Activated CD4-positive, alpha-beta T cell treated with anti-CD3 and anti-CD28 coated beads, Interleukin-2, amount 50 U/mL, for 16 hours (primary cell): ENCODE measurements around the gene ANXA4.
"Not testable (repeated sequence)": the region's sequence is repeated elsewhere in the genome, so short reads cannot be mapped to it uniquely, and the experiment has no call there.

Source experiments
- DNase-seq: peaks from one replicate; pipeline ENCODE4 v3.0.0-alpha.2; 2020

Gene ANXA4

DNA sequence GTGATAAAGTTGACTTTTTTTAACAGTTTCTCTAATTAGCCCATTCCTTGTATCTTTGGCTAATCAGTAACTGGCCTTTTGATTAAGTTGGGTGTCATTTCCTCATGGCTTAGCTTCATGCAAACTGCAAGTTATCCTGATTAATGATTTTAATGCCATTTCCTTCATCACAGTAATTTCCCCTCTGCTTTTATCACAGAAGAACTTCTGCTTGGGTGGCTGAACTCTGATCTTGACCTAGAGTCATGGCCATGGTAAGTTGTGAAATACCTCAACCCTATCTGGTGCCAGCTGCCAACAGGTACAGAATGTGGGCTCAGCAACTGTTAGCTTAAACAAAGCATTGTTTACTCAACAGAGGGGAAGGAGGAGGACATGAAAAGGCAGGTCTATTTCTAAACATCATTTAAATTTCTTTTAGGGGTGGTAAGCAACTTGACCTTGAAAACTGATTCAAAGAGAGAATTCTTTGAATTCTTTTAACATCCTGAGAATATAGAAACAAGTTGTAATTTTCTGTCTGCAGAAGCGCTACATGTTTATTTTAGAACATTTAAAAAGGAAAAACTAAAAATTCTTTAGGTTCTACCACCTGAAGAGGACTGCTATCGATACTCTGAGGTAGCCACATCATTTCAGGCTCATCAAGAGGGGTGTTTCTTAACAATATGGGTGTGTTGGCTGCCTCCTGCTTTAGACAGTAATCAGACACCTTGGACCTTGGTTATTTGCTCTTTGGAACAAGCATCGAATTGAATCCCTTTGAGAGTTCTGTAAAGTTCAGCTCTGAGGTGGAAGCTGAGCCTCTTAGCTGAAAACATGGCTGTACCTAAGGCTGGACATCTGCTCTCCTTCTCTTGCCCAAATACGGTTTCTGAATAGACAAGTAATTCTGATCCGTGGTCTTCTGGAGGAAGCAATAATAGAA, 39.7 kb downstream of the ANXA4 start:
- DNase-seq, result no peak

DNA sequence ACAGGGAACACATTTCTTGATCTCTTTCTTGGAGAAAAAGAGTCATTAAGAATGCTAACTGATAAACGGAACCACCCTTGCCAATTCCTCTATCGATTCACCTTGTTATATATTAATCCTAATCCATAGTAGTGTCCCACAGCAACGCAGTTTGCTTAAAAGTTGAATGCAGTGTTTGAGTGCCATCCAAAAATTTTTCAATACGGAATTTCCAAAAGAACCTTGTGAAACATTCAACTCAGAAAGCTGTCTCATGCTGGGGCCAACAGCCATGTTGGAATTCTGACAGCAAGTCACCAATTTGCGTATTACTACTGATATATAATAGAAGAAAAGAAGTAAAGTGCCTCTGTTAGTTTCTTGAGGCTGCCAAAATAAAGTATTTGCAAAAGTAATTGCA, 42.3 kb downstream of the ANXA4 start:
- no peak for DNase-seq

DNA sequence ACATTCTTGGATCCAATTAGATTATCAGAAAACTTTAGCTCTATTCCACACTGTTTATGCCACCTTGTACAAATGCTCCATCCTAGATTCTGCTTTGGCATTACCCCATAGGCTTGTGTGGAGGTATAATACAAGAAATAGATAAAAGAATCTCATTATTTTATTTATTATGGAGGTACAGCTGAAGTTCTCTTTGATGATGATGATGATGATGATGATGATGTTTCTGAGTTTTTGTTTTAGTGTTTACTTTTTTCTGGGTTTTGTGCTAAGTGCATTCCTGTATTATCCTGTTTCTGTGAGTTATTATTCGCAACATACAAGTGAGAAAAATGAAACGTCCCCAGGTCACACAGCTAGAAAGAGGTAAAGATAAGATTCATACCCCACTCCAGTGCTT, 43.4 kb downstream of the ANXA4 start:
- no peak for DNase-seq

GRCh38 chr2:69786052-69786560, 44.2 kb downstream of the ANXA4 start:
- no peak for DNase-seq

DNA sequence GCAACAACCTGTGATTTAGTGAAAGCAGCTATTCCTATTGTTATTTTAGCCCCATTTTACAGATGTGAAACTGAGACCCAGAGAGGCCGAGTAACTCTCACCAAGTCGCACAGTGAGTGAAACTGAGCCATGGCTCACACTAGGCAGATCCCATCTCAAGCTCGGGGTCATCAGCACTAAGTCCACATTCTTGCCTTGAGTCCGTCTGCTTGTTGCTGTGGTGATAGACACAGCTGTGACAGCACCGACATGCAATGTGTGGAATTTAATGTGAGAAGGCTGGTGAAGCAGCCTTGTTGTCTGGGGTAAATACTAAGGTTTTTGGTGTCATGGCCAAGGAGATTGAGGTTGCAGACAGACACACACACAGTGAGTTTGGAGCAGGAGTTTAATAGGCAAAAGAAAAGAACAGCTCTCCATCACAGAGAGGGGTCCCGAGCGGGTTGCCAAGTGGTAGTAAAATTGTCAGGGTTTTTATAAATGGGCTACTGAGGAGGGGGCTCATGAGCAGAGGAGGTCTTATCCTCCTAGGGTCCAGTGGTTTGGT, 47.3 kb downstream of the ANXA4 start:
- DNase-seq, result no peak

- DNase-seq, result no peak
These were observed 48.1 kb downstream of the ANXA4 start for GRCh38 chr2:69789772-69790600.

DNA sequence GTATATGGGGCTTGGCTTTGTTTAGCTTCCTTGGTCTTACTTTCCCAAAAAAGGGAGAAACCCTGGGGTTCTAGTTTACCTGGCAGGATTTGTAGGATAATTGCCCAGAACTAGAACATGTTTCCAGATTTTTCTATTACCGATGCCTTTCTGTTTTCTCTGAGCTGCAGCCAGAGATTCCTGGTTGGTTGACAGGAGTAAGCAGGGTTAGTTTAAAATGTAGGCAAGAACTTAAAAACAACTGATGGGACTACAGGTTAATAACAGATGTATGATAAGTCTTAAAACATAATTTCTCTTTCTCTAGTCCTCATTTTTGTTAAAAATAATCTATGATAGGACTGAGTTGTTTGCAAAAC, 48.6 kb downstream of the ANXA4 start:
- no peak for DNase-seq

DNA sequence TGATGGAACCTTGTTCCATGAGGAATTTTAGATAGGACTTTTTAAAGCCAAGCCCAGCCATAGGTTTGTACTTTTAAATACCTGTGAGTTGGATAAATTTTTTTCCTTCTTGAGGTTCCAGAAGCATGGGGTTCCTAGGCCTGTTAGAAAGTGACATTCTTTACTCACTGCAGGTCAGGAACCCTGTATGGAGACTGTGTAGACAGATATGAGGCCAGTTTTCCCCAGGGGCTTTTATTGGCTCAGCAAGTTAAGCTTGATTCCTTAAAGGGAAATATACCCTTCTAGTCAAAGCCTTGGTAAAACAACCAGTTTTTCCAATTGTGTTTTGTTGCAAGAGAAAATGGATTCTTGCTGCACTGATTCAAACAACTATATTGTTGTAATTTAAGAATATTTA, 49.1 kb downstream of the ANXA4 start:
- DNase-seq, result no peak

DNA sequence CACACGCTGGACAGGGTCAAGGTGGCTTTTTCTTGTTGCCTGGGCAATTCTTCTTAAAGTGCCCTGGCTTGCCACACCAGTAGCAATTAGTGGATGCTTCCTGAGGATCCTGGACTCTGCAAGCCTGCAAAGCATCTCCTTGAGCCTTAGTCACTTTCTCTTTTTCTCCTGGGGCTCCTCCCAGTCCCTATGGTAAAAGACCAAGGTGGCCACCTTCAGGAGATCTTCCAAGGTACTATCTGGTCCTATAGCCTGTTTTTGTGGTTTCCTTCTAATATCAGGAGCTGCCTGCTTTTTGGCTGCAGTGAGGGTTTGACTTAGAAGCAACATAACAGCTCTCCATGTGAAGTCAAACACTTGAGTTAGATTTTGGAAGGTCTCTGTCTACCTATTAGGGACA, 54.2 kb downstream of the ANXA4 start:
- no peak for DNase-seq

DNA sequence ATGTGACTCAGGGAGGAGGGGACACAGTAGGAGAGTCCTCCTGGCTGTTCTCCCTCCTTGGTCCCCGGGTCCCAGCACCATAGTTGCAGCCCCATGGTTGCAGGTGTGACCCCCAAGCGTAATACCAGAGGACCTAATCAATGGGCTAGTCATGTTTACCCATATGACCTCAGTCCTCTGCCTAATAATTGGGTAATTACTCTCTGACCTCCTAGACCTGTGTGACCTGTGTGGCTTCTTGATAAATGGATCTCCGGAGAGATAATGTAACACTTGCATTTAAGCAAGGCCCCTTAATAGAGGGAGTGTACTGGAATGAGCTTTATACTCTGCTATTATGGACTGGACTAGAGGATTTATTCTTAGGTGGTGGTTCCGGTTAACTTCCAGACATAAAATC, 55.3 kb downstream of the ANXA4 start:
- DNase-seq, result no peak

- no peak for DNase-seq
These were observed 55.9 kb downstream of the ANXA4 start for GRCh38 chr2:69797836-69798289.

- DNase-seq, result no peak
These were observed 56.5 kb downstream of the ANXA4 start for GRCh38 chr2:69798290-69798908.

GRCh38 chr2:69798909-69799526, 57.1 kb downstream of the ANXA4 start:
- no peak for DNase-seq

DNA sequence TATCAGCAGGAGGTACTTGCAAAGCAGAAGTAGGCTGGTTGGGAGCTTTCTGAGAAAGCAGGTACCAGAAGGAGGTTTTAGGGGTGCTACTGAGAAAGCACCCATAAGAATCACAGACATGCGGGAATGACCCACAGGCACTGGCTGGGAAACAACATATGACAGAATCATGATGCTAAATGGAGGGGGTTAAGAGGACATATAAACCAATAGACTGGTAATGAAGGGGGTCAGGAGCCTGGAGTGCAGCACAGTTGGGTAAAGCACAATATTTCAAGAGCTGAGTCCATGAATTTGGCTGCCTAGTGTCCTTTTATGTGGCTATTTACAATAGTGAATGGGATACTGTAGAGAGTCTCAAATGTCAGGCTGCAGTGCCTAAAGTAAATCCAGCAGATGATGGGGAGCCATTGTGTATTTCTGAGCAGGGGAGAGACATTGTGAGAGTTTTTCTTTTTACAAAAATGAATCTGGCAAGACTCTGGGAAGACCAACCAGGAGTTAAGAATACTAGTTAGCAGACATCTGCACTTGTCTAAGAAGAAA, 59.9 kb downstream of the ANXA4 start:
- DNase-seq, result no peak

GRCh38 chr2:69802781-69803367, 60.9 kb downstream of the ANXA4 start:
- not testable (repeated sequence) for DNase-seq

DNA sequence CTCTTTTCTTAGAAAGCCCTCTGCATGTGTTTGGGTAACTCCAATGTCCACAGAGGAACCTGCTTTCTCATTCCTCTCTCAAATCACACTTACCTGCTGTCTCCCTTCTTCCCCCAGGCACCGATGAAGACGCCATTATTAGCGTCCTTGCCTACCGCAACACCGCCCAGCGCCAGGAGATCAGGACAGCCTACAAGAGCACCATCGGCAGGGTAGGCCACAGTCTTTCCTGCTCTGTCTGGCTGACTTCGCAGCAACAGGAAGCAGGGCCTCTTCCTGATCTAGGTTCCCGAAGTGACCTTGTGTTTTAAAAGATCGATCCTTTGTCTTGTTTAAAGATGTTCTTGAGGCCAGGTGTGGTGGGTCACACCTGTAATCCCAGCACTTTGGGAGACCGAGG, 62.5 kb downstream of the ANXA4 start:
- peak; percentile 5 for DNase-seq

DNA sequence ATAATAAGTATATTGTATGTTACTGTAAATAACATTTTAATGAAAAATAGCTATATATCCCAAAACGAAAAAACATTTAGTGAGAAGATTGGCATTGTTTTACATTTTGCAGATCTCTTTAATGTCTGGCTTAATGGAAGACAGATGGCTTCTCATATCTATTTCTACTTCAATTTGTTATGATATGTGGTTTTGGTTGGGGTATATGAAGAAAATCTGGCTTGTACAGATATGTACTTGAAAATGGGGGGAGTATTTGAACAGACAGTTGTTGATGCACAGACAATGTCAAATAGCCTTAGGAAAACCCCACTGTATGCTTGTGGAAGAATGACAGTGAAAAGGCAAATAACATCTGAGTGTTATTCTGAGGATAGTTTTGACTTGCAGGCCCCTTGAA, 64.0 kb downstream of the ANXA4 start:
- no peak for DNase-seq

- DNase-seq, result no peak
These were observed 66.0 kb downstream of the ANXA4 start for GRCh38 chr2:69807821-69808540.

- no peak for DNase-seq
These were observed 68.6 kb downstream of the ANXA4 start for GRCh38 chr2:69810550-69810949.

DNA sequence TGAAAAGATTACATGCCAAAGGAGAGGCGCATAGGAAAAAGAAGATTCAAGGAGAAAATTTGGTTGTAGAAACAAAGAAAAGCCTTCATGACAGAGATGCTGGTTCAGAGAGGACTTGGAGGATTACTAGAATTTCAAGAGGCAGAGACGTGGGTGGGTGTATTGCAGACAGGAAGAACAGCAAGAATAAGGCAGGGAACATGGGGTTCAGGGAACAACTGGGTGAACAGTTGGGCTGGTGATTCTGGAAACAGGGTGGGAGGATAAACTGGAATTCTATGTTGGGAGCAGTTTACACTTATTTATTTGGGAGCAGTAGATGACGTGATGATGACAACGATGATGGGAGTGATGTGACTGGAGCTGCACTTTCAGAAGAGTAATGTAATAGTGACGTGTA, 69.1 kb downstream of the ANXA4 start:
- no peak for DNase-seq

GRCh38 chr2:69811591-69811990, 69.7 kb downstream of the ANXA4 start:
- DNase-seq, result no peak
